GM19324 (cell line): Measurements from ENCODE around the gene POU6F2.

Experiments used
- ATAC-seq: cut with Tn5 transposase; IDR thresholded peaks from one replicate; pipeline ENCODE4 v1.9.1; 2021; ENCODE audit warnings: mild to moderate bottlenecking, moderate library complexity; ENCODE audit not compliant: unreplicated experiment, low FRiP score

The POU6F2 gene

DNA sequence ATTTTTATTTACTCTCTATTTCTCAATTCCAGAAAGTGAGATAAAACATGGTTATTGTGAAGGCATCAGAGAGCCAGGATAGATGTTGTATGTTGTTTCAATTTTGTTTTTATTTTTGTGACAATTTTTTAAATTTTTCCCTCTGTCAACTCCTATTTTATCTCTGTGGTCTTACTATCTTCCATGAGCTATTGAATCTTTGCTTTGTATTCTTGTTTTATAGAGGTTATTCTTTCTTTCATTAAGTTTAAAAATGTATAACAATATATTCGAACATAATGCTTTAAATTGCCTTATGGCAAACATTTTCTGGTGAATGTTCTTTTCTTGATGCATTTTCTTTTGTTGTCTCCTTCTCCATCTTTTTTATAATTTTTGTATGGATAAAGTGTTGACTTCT, 78.4 kb downstream of the POU6F2 start:
- ATAC-seq: no peak

GRCh38 chr7:39062811-39063210, 85.1 kb downstream of the POU6F2 start:
- ATAC-seq: no peak

DNA sequence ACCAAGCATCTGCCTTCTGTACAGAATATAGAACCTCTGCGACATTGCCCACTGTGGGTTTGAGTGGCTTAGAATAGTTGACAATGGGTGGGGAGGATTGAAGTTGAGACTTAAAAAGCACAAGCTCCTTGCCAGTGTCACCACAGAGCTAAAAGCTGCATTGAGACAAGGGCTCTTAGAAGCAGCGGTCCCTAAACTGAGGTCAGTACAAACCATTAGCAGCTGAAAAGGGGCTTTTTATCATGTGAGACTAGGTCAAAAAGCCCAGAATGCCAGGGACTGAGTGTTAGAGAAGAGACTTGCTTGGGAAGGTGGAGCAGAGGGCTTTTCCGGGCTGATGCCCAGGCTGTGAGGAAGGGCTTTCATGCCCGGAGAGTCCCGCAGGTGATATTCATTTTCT, 91.3 kb downstream of the POU6F2 start:
- no peak for ATAC-seq

GRCh38 chr7:39069896-39070881, 92.5 kb downstream of the POU6F2 start:
- ATAC-seq: no peak

DNA sequence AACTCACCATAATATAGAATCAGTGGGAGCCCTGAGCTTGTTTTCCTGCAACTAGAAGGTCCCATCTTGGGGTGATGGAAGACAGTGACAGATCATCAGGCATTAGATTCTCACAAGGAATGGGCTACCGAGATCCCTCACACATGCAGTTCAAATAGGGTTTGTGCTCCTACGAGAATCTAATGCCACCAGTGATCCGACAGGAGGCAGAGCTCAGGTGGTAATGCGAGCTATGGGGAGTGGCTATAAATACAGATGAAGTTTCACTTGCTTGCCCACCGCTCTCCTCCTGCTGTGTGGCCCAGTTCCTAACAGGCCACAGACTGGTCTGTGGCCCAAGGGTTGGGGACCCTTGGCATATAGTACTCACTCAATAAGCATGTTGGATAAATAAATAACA, 93.4 kb downstream of the POU6F2 start:
- no peak for ATAC-seq

- ATAC-seq: no peak
These were observed 95.7 kb downstream of the POU6F2 start for GRCh38 chr7:39073432-39073831.

GRCh38 chr7:39075210-39075609, 97.5 kb downstream of the POU6F2 start:
- no peak for ATAC-seq

DNA sequence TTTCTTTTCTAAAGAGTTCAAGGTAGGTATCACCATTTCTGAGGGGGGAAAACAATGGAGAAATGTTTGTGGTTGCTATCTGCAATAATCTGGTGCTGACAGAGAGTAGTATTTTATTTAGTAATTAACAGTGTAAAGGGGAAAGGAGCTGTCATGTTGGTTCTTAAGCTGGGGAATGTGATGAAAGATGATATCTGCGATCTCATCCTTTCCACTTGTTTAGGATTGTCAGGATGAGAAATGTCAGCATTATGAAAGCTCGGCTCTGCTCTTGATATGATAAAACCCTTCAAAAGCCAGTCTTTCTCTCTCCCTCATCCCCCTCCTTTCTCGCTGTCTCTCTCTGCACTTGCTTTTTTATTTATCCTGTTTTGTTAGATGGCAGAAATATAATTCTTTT, 106.1 kb downstream of the POU6F2 start:
- no peak for ATAC-seq

DNA sequence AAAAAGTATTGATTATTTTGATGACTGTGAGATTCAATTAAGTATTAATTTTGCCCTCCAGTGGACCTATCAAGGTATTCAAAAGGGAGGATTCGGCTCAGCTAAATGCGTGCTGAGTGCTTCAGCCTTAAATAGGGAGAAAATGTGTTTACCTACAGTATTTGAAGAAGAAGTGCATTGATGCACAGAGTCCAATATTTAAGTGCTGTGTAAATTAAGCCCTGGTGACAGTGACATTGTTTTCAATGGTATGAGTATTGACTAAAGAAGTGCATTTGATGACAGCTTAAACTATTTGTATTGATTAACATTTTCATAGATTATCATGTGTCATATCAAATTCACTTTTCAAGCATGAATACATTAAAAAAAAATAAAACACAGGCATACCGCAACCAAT, 106.6 kb downstream of the POU6F2 start:
- ATAC-seq: no peak

GRCh38 chr7:39085189-39085588, 107.5 kb downstream of the POU6F2 start:
- ATAC-seq: no peak

DNA sequence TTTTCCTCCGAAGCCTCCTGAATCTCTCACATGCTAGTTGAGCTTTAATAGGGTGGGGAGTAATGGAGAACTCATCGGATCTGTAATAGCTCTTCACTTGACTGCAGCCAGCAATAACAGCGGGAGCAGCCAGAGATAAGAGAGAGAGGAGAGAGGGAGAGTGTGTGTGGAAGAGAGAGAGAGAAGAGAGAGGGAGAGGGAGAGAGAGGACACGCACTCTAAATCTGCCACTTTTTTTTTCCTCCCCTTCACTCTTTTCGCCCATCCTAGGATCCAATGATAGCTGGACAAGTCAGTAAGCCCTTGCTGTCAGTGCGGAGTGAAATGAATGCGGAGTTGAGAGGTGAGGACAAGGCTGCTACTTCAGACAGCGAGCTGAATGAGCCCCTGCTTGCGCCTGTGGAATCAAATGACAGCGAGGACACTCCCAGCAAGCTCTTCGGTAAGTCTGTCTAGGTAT, 107.9 kb downstream of the POU6F2 start:
- no peak for ATAC-seq

GRCh38 chr7:39086638-39087360, 109.1 kb downstream of the POU6F2 start:
- no peak for ATAC-seq

DNA sequence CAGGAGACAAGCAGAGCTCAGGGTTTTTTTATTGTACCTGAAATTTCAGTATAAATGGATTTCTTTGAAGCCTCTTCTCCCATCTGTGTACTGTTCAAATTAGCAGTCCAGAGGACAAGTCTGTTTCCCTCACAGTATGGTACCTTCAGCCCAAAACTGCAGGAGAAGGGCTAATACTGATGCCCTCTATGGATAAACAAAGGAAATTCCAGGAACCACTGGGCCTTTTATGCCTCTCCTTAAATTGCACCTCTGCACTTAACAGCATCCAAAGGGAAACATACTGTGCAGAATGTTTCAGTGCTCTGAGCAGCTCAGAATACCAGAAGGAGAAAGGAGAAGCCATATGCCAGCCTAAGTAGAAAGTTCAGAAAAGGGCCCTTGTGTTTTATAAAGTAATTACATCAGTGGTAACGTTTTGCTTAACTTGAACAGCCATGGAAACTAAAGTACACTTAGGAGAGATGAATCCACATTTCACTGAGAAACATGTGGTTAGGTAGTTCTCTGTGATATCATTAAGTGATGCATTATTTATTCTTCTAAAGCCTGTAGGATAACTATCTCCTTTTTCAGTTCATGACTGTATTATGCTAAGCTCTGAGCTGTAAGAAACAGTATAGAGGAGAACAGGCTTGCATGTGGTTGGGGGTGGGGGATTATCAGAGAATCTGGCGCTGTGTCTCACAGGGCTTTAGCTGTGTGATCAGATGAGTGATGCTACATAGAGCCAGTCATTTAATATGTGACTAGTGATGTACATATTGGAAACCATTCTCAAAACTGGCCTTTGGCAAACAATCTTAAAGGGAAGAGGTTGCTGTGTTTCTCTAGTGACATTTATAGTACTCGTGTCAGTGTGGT, 111.3 kb downstream of the POU6F2 start:
- no peak for ATAC-seq

GRCh38 chr7:39091145-39091544, 113.4 kb downstream of the POU6F2 start:
- no peak for ATAC-seq

DNA sequence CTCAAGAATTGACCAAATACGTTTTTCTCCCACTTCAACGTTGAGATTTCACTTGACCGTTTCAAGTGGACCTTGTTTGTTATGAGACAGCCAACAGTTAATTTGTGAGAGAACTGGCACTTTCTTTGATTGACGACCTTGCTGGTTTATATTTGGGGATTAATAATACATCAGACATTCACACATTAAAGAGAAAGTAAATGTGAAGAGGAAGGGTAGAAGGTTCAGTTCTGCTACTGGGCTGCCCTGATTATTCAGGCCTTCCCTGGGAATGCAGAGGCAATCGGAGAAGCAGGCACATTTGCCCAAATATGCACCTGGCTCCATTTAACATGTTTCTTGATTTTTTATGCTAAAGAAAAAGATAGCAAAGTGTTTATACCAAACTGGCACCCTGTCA, 114.1 kb downstream of the POU6F2 start:
- ATAC-seq: no peak

DNA sequence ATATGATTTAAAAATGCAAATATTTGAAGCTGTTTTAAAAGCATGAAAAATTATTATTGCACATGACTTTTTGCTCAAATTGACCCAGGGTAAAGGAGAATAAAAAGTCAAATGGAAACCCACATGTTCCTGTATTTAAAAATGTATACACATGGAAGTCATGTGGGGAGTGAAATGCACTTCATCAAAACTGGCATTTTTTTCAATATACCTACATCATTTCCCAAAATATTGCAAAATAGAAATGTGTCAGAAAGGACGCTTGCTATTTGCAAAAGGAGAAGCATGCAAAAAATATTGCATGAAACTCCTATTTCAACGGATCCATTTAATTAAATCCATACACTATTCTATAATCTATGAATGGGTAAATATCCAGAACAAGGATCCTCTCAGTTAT, 117.0 kb downstream of the POU6F2 start:
- no peak for ATAC-seq

GRCh38 chr7:39095875-39096619, 118.3 kb downstream of the POU6F2 start:
- no peak for ATAC-seq

DNA sequence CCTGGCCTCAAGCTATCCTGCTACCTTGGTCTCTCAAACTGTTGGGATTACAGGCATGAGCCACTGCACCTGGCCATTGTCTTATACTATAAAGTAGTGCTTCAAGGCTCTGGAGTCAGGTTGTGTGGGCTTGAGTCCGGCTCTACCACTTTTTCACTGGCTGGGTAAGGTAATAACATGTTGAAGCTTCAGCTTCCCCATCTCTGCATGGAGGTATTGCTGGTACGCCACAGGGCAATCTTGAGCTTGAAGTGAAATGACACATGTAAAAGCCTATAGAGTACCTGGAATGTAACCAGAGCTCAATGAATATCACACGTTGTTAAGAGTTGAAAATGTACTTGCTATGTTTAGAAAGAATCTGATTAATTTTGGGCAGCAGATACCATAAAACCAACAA, 120.8 kb downstream of the POU6F2 start:
- ATAC-seq: no peak

DNA sequence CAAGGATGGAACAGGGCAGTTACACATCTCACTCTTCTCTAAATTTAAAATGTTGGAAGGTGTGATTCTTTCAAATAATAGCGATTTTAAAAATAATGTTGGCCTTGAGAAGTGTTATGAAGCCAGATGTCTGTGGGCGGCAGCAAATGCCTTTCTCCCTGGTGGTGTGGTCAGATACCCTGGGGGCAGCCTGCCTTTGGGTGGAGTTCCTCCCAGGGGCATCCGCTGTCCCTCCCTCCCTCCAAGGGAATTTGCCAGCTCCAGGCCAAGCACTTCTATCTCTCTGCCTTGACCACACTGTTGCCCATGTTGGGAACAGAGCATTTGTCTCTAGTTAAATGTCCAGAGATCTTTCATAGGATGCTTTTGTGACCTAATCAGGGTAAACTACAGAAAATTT, 121.4 kb downstream of the POU6F2 start:
- ATAC-seq: no peak

DNA sequence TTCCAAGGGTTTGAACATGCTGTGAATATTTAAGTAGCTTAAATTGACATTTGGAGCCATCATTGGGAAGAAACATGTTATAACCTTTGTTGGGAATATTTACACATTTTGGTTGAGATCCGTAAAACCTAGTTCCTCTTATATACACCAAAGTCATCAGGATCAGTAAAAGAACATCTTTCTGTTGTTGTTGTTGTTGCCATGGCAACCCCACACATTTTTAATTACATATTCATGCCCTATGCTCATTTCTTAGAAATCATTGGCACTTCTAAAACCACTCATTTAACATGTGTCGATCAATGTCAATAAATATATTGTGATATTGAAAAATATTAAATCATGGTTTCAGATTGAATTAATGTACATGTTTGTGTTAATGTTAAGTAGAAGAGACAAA, 122.6 kb downstream of the POU6F2 start:
- ATAC-seq: no peak
